Inflammatory macrophage (primary cell): ENCODE results near the gene INO80C.
"Not testable (repeated sequence)": the region's sequence is repeated elsewhere in the genome, so short reads cannot be mapped to it uniquely, and the experiment has no call there.

Experiments
- DNase-seq, 2 donors: peaks; one replicate each; pipeline ENCODE4 v3.0.0-alpha.2; 2020 to 2022

The INO80C gene

GRCh38 chr18:35487525-35487924 lies 10.2 kb downstream of the INO80C start:
- not testable (repeated sequence) for DNase-seq

GRCh38 chr18:35485852-35486251 lies 11.9 kb downstream of the INO80C start:
- no peak for DNase-seq

DNA sequence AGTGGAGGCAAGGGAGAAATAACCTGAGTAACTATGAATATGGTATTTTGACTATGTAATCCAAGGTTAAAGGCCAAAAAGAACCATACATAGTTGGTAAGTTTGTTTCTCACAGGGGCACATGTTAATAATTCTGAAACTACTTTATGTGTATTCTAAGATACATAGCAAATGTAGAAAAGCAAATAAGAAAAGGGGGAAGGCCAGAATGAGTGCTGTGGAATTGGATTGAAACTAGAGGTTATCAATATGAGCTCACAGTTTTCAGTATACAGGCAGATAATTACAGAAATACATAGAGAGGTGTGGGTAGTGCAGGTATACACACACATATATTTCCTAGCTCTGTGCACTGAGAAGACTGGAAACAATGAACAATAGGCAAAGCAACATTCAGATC lies 13.7 kb downstream of the INO80C start:
- DNase-seq = no peak

- DNase-seq = no peak
These were observed 15.8 kb downstream of the INO80C start for GRCh38 chr18:35481960-35482366.

GRCh38 chr18:35479911-35480586 lies 17.7 kb downstream of the INO80C start:
- DNase-seq = peak in 1 of 2 donors; percentile 31

GRCh38 chr18:35478520-35479435 lies 19.0 kb downstream of the INO80C start:
- peak; percentile 94 to 95 for DNase-seq

DNA sequence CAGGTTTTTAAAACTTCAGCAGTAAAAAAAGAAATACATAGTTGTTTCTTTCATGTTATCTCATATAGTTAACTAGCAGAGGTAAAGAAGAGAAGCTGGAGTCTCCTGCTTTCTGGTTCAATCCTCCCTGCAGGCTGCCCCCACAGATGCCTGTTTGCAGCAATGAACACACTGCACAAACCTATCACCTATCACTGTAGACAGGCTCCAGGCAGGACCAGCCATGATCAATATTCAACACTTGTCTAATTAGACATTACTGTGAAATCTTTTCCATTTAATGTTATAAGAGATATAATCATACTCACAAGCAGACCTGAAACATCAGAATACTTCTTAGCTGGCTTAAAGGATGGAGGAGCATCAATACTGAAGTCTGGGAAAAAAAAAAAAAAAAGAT lies 19.8 kb downstream of the INO80C start:
- no peak for DNase-seq

- peak; percentile 80 to 82 for DNase-seq
These were observed 20.3 kb downstream of the INO80C start for GRCh38 chr18:35477497-35477896.

GRCh38 chr18:35474884-35475283 lies 22.9 kb downstream of the INO80C start:
- no peak for DNase-seq

DNA sequence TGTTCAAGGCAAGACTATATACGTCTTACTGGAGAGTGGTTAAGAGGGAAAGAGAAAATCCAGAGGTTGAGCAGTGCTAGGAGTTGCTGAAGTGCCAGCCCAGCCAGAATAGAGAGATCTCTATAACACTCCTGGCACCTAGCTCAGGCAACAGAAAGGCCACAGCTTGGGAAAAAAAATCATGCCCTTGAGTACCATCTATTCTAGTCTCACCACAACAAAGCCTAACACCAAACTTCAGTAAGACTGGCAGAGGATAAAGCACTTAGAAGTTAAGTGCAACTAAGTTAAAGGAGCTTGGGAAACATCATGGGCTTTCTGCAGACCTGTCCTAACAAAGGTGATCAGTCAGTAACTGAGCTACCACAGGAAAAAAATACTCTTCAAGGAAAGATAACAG lies 24.2 kb downstream of the INO80C start:
- no peak for DNase-seq

GRCh38 chr18:35470435-35470834 lies 27.3 kb downstream of the INO80C start:
- DNase-seq = no peak

DNA sequence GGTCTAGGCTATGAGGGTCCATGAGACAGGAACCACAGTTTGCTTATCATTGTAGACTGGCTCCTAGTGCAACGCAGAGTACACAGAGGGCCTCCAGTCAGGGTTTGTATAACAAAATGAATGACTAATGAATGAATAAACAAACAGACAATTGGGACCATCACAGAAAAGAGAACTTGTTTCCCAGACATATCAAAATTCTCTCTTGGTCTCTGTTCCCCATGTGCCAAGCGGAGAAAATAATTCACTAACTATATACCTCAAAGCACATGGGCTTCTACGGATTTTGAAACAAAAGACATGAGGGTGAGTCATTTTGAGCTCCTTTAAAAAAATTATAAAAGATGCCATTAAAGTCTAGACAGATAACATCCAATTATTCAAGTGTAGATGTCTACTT lies 28.0 kb downstream of the INO80C start:
- no peak for DNase-seq

DNA sequence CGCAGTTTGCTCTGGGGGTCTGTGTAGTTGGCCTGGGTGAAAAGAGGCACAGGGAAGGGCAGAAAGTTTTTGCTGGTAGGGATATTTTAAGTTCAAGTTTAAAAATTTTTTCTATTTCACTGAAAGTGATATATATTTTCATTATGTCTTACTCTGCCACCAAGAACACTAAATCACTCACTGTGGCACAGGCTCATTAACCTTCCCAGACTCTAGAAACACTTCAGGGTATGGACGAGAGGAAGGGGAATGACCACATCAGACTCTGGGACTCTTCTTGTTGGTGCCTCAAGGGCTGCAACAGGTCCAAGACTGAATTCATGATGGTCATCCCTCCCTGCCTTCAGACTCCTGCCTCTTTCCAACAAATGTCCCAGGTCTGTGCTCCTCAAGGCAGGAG lies 29.0 kb downstream of the INO80C start:
- no peak for DNase-seq

DNA sequence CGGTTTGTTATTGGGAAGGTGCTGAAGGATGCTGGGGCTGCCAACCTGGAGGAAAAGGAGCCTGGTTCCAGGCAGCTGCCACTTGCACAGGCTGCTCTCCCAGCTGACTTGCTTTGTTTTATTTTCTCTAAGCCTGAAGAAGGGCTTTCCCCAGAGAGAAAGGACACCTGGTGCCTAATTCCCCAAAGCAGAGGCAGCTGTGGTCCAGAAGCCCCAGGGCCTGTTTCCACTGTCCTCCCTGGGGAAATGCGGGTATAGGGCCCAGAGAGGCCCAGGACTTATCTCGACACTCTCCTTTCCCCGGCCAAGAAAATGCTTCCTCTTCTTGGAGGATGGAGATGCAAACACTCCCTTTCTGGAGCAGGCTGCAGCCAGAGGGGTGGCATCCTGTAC lies 30.1 kb downstream of the INO80C start:
- DNase-seq = no peak

GRCh38 chr18:35466815-35467623 lies 30.7 kb downstream of the INO80C start:
- no peak for DNase-seq

DNA sequence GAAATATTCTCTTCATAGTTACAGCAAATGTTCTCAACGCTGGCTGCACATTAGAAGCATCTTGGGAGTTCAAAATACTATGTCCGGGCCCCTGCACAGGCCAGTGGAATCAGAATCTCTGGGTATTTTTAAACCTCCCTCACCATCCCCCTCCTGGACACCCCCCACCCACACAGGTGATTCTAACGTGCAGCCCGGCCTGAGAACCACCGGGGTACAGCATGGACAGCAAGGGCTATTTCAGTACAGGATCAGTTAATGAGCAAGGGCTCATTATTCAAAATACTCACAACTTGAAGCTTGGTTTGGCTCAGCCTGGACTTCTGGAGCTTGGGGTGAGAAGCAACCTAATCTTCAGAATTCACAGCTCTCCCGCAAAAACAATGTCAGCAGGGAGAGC lies 31.4 kb downstream of the INO80C start:
- DNase-seq = no peak

DNA sequence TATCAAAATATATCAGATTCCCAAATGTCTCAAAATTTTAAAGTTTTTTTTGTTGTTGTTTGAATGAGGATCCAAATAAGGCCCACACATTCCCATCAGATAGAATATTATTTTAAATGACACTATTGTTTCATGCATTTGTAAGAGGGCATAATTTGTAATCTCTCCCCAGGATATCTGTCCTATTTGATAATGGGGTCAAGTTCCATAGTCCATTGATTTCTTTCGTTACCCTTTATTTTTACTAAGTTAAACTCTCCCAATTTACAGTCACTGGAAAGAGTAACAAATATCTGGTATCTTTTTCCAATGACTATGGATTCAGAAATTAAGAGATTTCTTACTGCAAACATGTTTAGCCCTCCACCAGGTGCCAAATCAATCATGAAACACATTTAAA lies 32.4 kb downstream of the INO80C start:
- no peak for DNase-seq

- peak; percentile 19 to 38 for DNase-seq
These were observed 32.9 kb downstream of the INO80C start for GRCh38 chr18:35464831-35465279.

DNA sequence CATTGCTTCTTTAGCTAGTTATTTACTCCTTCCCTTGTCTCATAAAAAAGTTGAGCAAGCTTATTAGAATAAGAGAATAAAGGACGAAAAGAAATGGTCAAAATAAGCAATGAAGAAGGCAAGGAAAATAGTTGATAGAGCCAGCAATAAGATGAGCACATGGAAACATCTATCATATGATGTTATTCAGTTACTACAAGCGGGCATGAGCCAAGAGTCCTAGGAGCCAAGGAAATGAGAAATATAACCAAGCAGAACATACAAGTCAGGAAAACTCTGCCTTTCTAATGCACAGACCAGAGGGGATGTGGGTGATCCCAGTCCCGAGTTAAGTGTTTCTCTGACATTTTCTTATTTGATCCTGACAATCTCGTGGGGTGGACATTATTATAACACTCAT lies 33.9 kb downstream of the INO80C start:
- no peak for DNase-seq

DNA sequence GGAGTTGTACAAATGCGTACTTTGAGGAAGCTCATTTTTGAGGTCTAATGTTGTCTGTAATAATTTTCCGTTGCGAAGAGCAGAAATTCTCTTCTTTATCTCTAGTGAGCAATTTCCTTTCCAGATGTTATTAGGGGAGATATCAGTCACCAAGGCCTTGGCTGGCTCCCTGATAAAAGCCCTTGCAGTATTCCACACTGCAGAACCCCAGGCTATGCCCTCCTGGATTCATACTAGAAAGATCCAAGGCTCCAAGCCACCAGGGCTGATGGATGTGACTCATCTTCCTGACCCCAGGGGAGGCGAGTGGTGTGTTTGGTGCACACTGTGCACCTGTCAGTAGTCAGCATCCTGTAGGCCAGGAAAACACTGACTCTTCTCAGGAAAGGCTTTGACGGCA lies 34.7 kb downstream of the INO80C start:
- DNase-seq = no peak

DNA sequence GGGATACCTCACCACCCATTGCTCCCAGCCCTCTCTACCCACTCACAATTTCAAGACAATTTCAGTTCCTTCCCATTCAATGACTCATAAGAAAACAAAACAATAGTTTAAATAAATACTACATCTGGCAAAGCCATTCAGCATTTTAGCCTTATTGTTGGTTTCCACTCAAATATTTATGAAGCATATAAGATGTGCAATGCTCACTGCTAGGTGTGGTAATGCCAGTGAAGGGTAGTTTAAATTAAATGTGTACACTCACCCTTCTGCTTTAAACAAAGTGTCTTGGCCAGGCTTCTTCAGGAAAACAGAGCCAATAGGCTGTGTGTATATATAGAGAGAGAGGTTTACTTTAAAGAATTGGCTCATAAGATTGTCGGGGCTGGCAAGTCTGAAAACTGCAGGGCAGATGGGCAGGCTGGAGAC lies 37.0 kb downstream of the INO80C start:
- DNase-seq = peak; percentile 43 to 47

GRCh38 chr18:35459997-35460396 lies 37.8 kb downstream of the INO80C start:
- DNase-seq = no peak
